Parathyroid adenoma (tissue), 2 donors: ENCODE measurements around the gene MRPL43.

Experiments
- H2AFZ ChIP-seq: fragments of 300-600 bp; sonication (generic); one replicate; pipeline ENCODE4 v1.7.0; 2017; ENCODE audit warnings: antibody characterized with exemption, mild to moderate bottlenecking
- H3K27ac ChIP-seq: fragments of 300-600 bp; sonication (generic); one replicate; pipeline ENCODE4 v1.7.0; 2017
- H3K27me3 ChIP-seq: fragments of 300-600 bp; sonication (generic); one replicate; pipeline ENCODE4 v1.7.0; 2017; ENCODE audit warnings: low read length; ENCODE audit not compliant: control insufficient read depth, insufficient read depth
- H3K36me3 ChIP-seq: fragments of 300-600 bp; sonication (generic); one replicate; pipeline ENCODE4 v1.7.0; 2017; ENCODE audit warnings: low read length; ENCODE audit not compliant: control insufficient read depth, insufficient read depth
- H3K4me1 ChIP-seq: fragments of 300-600 bp; sonication (generic); one replicate; pipeline ENCODE4 v1.7.0; 2017; ENCODE audit warnings: control low read depth
- H3K4me2 ChIP-seq: fragments of 300-600 bp; sonication (generic); one replicate; pipeline ENCODE4 v1.7.0; 2017; ENCODE audit warnings: low read length
- H3K4me3 ChIP-seq: fragments of 300-600 bp; sonication (generic); one replicate; pipeline ENCODE4 v1.7.0; 2017; ENCODE audit warnings: low read depth, low read length
- H3K79me2 ChIP-seq: fragments of 300-600 bp; sonication (generic); one replicate; pipeline ENCODE4 v1.7.0; 2017; ENCODE audit warnings: control low read depth
- H3K9ac ChIP-seq: fragments of 300-600 bp; sonication (generic); one replicate; pipeline ENCODE4 v1.7.0; 2017; ENCODE audit warnings: mild to moderate bottlenecking
- H3K9me3 ChIP-seq: fragments of 300-600 bp; sonication (generic); one replicate; pipeline ENCODE4 v1.7.0; 2017; ENCODE audit warnings: low read length; ENCODE audit not compliant: control insufficient read depth
- TF ChIP-seq, protein P1 (sequence below): fragments of 300-600 bp; sonication (generic); IDR thresholded peaks from one replicate; pipeline ENCODE4 v1.7.0; 2017; ENCODE audit warnings: antibody characterized with exemption, mild to moderate bottlenecking
- donor health status: primary hyperparathyroidism.

Gene MRPL43

DNA sequence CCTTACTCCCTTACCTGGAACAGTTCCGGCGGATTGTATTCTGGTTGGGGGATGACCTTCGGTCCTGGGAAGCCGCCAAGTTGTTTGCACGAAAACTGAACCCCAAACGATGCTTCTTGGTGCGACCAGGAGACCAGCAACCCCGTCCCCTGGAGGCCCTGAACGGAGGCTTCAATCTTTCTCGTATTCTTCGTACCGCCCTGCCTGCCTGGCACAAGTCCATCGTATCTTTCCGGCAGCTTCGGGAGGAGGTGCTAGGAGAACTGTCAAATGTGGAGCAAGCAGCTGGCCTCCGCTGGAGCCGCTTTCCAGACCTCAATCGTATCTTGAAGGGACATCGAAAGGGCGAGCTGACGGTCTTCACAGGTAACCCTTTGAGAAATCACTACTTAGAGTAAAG lies 1.8 kb upstream of the MRPL43 start:
- Histone ChIP-seq H3K4me2 (no peak overlapping the region), H3K9me3 (no peaks in the 10 kb centered on the region), H3K9ac (no peak overlapping the region), H3K79me2 (peaks cover 20% of the 10 kb centered on the region), H2AFZ (no peak overlapping the region), H3K36me3 (no peaks in the 10 kb centered on the region), H3K27me3 (no peaks in the 10 kb centered on the region), H3K4me3 (no peak overlapping the region), H3K4me1 (peaks cover 6% of the 10 kb centered on the region), H3K27ac (no peak overlapping the region)
- TF ChIP-seq, protein P1, sequence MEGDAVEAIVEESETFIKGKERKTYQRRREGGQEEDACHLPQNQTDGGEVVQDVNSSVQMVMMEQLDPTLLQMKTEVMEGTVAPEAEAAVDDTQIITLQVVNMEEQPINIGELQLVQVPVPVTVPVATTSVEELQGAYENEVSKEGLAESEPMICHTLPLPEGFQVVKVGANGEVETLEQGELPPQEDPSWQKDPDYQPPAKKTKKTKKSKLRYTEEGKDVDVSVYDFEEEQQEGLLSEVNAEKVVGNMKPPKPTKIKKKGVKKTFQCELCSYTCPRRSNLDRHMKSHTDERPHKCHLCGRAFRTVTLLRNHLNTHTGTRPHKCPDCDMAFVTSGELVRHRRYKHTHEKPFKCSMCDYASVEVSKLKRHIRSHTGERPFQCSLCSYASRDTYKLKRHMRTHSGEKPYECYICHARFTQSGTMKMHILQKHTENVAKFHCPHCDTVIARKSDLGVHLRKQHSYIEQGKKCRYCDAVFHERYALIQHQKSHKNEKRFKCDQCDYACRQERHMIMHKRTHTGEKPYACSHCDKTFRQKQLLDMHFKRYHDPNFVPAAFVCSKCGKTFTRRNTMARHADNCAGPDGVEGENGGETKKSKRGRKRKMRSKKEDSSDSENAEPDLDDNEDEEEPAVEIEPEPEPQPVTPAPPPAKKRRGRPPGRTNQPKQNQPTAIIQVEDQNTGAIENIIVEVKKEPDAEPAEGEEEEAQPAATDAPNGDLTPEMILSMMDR: no peak

DNA sequence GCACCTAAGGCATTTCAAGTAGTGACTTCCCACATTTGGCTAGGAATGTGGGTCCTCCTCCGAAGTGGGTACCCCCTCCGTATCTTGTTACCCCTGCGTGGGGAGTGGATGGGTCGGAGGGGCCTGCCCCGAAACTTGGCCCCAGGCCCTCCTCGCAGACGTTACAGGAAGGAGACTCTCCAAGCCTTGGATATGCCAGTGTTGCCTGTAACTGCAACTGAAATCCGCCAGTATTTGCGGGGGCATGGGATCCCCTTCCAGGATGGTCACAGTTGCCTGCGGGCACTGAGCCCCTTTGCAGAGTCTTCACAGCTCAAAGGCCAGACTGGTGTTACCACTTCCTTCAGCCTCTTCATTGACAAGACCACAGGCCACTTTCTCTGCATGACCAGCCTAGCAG lies 869 bp upstream of the MRPL43 start:
- Histone ChIP-seq H3K79me2 (peaks cover 20% of the 10 kb centered on the region), H3K27ac (no peak overlapping the region), H3K9me3 (no peaks in the 10 kb centered on the region), H3K27me3 (no peaks in the 10 kb centered on the region), H3K4me2 (peak overlapping the region; percentile 93), H3K36me3 (no peaks in the 10 kb centered on the region), H3K4me3 (peak overlapping the region; percentile 94), H3K4me1 (peaks cover 6% of the 10 kb centered on the region), H3K9ac (no peak overlapping the region), H2AFZ (no peak overlapping the region)
- TF ChIP-seq, protein P1: no peak

DNA sequence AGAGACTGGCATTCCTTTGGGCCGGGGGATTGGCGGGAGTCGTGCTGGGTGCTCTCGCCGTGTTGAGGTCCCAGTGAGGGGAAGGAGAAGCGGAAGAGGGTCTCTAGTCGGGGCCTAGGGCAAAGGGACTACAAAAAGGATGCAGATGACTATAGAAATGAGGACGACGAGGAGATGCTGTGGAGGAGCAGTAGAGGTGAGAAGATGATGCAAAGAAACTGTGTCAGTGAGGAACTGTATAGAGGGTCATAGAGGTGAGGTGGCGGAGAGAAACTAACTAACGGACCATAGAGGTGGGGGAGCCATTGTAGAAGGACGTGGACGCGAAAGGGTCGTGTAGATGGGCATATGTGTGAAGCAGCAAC lies 370 bp upstream of the MRPL43 start:
- Histone ChIP-seq H3K4me3 (peak overlapping the region; percentile 94), H3K9me3 (no peaks in the 10 kb centered on the region), H3K36me3 (no peaks in the 10 kb centered on the region), H3K4me1 (peaks cover 6% of the 10 kb centered on the region), H3K79me2 (peaks cover 20% of the 10 kb centered on the region), H3K4me2 (peak overlapping the region; percentile 93), H3K9ac (peak overlapping the region; percentile 68), H3K27me3 (no peaks in the 10 kb centered on the region), H3K27ac (peak overlapping the region; percentile 81), H2AFZ (peak overlapping the region; percentile 97)
- TF ChIP-seq, protein P1: no peak

DNA sequence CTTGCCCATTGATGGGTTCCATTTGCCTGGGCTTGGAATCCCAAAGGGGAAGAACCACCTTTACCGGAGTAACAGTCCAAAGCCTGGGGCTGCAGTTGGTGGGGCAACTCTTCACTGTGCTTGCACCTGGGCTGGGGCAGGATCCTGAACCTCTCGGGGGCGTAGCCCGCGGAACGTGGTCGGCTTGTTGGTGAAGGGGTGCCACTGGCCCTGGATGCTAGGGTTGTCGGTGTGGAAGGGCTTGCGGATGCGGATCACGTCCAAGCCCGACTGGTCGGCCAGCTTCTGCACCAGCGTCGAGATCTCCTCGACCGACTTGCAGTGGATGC lies 710 bp downstream of the MRPL43 start:
- no peaks in the 10 kb centered on the region for H3K36me3 ChIP-seq
- peak overlapping the region; percentile 93 for H3K4me2 ChIP-seq
- peak overlapping the region; percentile 68 for H3K9ac ChIP-seq
- TF ChIP-seq, protein P1: no peak
- H3K27me3 ChIP-seq: no peaks in the 10 kb centered on the region
- peak overlapping the region; percentile 81 for H3K27ac ChIP-seq
- H2AFZ ChIP-seq: peak overlapping the region; percentile 97
- H3K9me3 ChIP-seq: no peaks in the 10 kb centered on the region
- peaks cover 20% of the 10 kb centered on the region for H3K79me2 ChIP-seq
- peaks cover 6% of the 10 kb centered on the region for H3K4me1 ChIP-seq
- peak overlapping the region; percentile 94 for H3K4me3 ChIP-seq

DNA sequence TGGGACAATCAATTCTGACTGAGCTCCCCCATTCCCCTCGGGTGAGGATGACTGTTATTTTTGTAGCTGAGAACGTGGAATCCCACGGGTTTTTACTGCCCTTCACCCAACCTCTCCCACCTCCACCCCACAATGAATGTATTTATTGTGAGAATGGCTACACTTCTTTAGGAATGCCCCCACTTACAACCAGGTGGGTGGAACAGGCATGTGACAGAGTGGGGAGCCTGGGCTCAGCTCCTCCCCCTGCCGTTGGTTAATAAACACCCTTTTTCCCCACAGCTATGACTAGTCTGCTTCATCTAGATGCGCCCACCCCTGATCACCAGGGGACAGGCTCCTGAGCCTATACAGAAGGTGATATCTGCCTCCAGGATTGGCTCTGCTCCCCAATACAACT lies 2.0 kb downstream of the MRPL43 start:
- H3K4me3 ChIP-seq: no peak overlapping the region
- no peaks in the 10 kb centered on the region for H3K27me3 ChIP-seq
- H3K9me3 ChIP-seq: no peaks in the 10 kb centered on the region
- H2AFZ ChIP-seq: no peak overlapping the region
- H3K4me2 ChIP-seq: no peak overlapping the region
- H3K79me2 ChIP-seq: peaks cover 17% of the 10 kb centered on the region
- no peaks in the 10 kb centered on the region for H3K36me3 ChIP-seq
- H3K27ac ChIP-seq: no peak overlapping the region
- H3K9ac ChIP-seq: no peak overlapping the region
- TF ChIP-seq, protein P1: no peak
- peaks cover 6% of the 10 kb centered on the region for H3K4me1 ChIP-seq
